Hepatocyte (in vitro differentiated cells): Measurements from ENCODE around the gene SLC25A30. TPM values are rescaled to one million over a fixed set of nuclear protein-coding genes. Genes with fewer than 3 reads are reported as not detected.
"Not testable (repeated sequence)": the region's sequence is repeated elsewhere in the genome, so short reads cannot be mapped to it uniquely, and the experiment has no call there.

Experiments used
- DNase-seq: peaks from one replicate; pipeline ENCODE4 v3.0.0-alpha.2; 2016; ENCODE audit warnings: low spot score
- H2AFZ ChIP-seq: fragments of 200-600 bp; sonication (generic); 2 replicates; pipeline ENCODE4 v1.6.0; 2016; ENCODE audit warnings: antibody characterized with exemption, mild to moderate bottlenecking
- H3K27ac ChIP-seq: fragments of 200-600 bp; sonication (generic); 2 replicates; pipeline ENCODE4 v1.5.1; 2016; ENCODE audit warnings: mild to moderate bottlenecking
- H3K27me3 ChIP-seq: fragments of 200-600 bp; sonication (generic); 2 replicates; pipeline ENCODE4 v1.6.1; 2016
- H3K36me3 ChIP-seq: fragments of 200-600 bp; sonication (generic); replicated peaks from 2 replicates; pipeline ENCODE4 v1.5.1; 2016; ENCODE audit warnings: low read depth; ENCODE audit not compliant: insufficient read depth
- H3K4me1 ChIP-seq: fragments of 200-600 bp; sonication (generic); 2 replicates; pipeline ENCODE4 v1.5.1; 2016; ENCODE audit warnings: mild to moderate bottlenecking, moderate library complexity; ENCODE audit not compliant: insufficient read depth
- H3K4me2 ChIP-seq: fragments of 200-600 bp; sonication (generic); 2 replicates; pipeline ENCODE4 v1.6.0; 2016
- H3K4me3 ChIP-seq: fragments of 200-600 bp; sonication (generic); 2 replicates; pipeline ENCODE4 v1.5.1; 2016; ENCODE audit warnings: mild to moderate bottlenecking
- H3K79me2 ChIP-seq: fragments of 200-600 bp; sonication (generic); 2 replicates; pipeline ENCODE4 v1.6.0; 2017; ENCODE audit warnings: mild to moderate bottlenecking
- H3K9me2 ChIP-seq: fragments of 200-600 bp; sonication (generic); replicated peaks from 2 replicates; pipeline ENCODE4 v1.6.0; 2017; ENCODE audit warnings: mild to moderate bottlenecking; ENCODE audit not compliant: insufficient read depth
- H3K9me3 ChIP-seq: fragments of 200-600 bp; sonication (generic); 2 replicates; pipeline ENCODE4 v1.5.1; 2016; ENCODE audit warnings: low read depth, mild to moderate bottlenecking
- H4K20me1 ChIP-seq: fragments of 200-600 bp; sonication (generic); 2 replicates; pipeline ENCODE4 v1.6.0; 2016; ENCODE audit warnings: mild to moderate bottlenecking; ENCODE audit not compliant: insufficient read depth, poor library complexity, severe bottlenecking
- CTCF ChIP-seq: fragments of 200-600 bp; sonication (generic); IDR thresholded peaks from 2 replicates; pipeline ENCODE4 v1.5.1; 2016; ENCODE audit warnings: antibody characterized with exemption, mild to moderate bottlenecking; ENCODE audit not compliant: poor library complexity
- EZH2 ChIP-seq: fragments of 200-600 bp; sonication (generic); IDR thresholded peaks from 2 replicates; pipeline ENCODE4 v1.6.1; 2016; ENCODE audit warnings: antibody characterized with exemption, mild to moderate bottlenecking, borderline replicate concordance
- EZH2phosphoT487 ChIP-seq: fragments of 200-600 bp; sonication (generic); IDR thresholded peaks from one replicate; pipeline ENCODE4 v1.6.1; 2018; ENCODE audit warnings: antibody characterized with exemption, mild to moderate bottlenecking, low read depth, moderate library complexity; ENCODE audit not compliant: unreplicated experiment, severe bottlenecking
- WGBS: methylation state at CpG from one replicate; pipeline ENCODE4 v1.1.6; 2016; ENCODE audit warnings: low lambda C conversion rate; ENCODE audit errors: missing lambda C conversion rate; 5-methylcytosine and 5-hydroxymethylcytosine counted together
- polyA plus RNA-seq: library from polyadenylated mRNA; unstranded; fragments of >200 nt; fragmentation: Nextera tagmentation; extraction: Ambion mirVana; gene quantifications from 2 replicates; pipeline ENCODE4 v1.2.1, GENCODE V29; 2016
- total RNA-seq: library from RNA; depleted of rRNA; stranded (reverse); fragments of >200 nt; gene quantifications from 2 replicates; pipeline ENCODE4 v1.2.3, GENCODE V29; 2014

Gene SLC25A30
- total and polyA plus RNA-seq, 2 experiments from 2014 or later: 2.8 to 13.3 TPM

DNA sequence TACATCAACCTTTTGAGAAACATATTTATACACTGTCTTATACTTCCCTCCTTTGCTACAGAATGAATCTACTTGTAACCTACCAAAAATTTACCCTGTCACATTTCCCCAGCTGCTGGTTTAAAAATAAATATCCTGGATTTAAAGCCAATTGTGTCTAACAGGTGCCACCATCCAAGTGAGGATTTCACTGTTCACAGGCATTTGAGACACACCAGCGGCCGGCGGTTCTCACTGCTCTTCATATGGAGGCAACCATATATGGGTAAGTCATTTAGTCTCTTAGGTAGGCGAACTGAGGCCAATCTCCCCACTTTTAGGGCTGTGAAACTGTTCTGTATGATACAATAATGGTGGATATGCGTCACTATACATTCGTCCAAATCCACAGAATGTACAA is 26.2 kb downstream of the SLC25A30 start:
- Histone ChIP-seq H3K27me3 (no peaks in the 10 kb centered on the region), H4K20me1 (no peaks in the 10 kb centered on the region), H3K9me2 (no peaks in the 10 kb centered on the region), H3K4me3 (no peak overlapping the region), H2AFZ (no peak overlapping the region), H3K4me1 (no peaks in the 10 kb centered on the region), H3K27ac (no peak overlapping the region), H3K79me2 (no peaks in the 10 kb centered on the region), H3K9me3 (no peaks in the 10 kb centered on the region), H3K4me2 (no peak overlapping the region), H3K36me3 (no peaks in the 10 kb centered on the region)
- 94% methylated on average over 6 of the region's 6 CpGs for WGBS
- no peak for DNase-seq
- TF ChIP-seq CTCF (no peak), EZH2phosphoT487 (no peak), EZH2 (no peak)

GRCh38 chr13:45391128-45391527 is 27.0 kb downstream of the SLC25A30 start:
- not testable (repeated sequence) for H3K4me1 ChIP-seq, H3K4me2 ChIP-seq, H3K36me3 ChIP-seq, H3K4me3 ChIP-seq, H3K9me2 ChIP-seq, H3K79me2 ChIP-seq, H3K27ac ChIP-seq, H3K9me3 ChIP-seq, H3K27me3 ChIP-seq, H2AFZ ChIP-seq, DNase-seq, H4K20me1 ChIP-seq
- 97% methylated on average over 29 of the region's 37 CpGs for WGBS

GRCh38 chr13:45390348-45390747 is 27.8 kb downstream of the SLC25A30 start:
- not testable (repeated sequence) for H4K20me1 ChIP-seq, H2AFZ ChIP-seq, H3K4me3 ChIP-seq, H3K9me3 ChIP-seq, H3K4me2 ChIP-seq, DNase-seq, H3K36me3 ChIP-seq, H3K9me2 ChIP-seq, H3K79me2 ChIP-seq, H3K27me3 ChIP-seq, H3K4me1 ChIP-seq, H3K27ac ChIP-seq
- WGBS: 86% methylated on average over 9 of the region's 9 CpGs

DNA sequence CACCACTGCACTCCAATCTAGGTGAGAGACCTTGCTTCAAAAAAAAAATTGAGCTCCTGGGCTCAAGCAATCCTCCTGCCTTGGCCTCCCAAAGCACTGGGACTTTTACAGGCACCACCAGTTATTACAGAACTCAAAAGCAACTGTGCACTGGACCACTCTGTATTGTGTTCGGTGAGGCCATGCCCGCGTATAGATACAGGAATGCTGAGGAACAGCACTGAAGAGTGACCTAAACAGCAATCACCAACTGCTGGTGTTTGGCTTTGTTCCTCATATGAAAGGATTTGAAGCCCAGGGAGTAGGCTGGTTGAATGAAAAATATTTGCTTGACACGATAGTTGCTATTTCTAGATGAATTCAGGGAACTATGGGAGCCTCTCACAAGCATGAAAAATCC is 29.5 kb downstream of the SLC25A30 start:
- no peaks in the 10 kb centered on the region for H3K27me3 ChIP-seq
- H3K4me1 ChIP-seq: no peaks in the 10 kb centered on the region
- TF ChIP-seq CTCF: no peak
- TF ChIP-seq EZH2: no peak
- TF ChIP-seq EZH2phosphoT487: no peak
- no peak overlapping the region for H3K27ac ChIP-seq
- WGBS: 97% methylated on average over 4 of the region's 4 CpGs
- no peaks in the 10 kb centered on the region for H3K36me3 ChIP-seq
- H3K4me3 ChIP-seq: no peak overlapping the region
- no peaks in the 10 kb centered on the region for H3K9me2 ChIP-seq
- H3K9me3 ChIP-seq: no peaks in the 10 kb centered on the region
- no peaks in the 10 kb centered on the region for H3K79me2 ChIP-seq
- H2AFZ ChIP-seq: no peak overlapping the region
- no peaks in the 10 kb centered on the region for H4K20me1 ChIP-seq
- no peak for DNase-seq
- H3K4me2 ChIP-seq: no peak overlapping the region

DNA sequence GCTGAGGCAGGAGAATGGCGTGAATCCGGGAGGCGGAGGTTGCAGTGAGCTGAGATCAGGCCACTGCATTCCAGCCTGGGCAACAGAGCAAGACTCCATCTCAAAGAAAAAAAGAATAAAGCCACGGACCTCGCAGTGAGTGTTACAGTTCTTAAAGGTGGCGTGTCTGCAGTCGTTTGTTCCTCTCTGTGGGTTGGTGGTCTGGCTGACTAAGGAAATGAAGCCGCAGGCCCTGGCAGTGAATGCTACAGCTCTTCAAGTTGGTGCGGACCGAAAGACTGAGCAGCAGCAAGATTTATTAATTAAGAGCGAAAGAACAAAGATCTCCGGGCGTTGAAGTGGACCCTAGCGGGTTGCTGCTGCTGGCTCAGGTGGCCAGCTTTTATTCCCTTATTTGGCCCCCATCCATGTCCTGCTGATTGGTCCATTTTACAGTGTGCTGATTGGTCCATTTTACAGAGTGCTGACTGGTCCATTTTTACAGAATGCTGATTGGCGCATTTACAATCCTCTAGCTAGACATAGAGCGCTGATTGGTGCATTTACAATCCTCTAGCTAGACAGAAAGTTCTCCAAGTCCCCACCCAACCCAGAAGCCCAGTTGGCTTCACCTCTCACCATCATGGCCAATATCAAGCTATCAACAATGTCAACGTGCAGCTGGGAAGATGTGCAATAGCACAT is 31.1 kb downstream of the SLC25A30 start:
- WGBS: 95% methylated on average over 17 of the region's 17 CpGs
- not testable (repeated sequence) for H3K4me2 ChIP-seq, H3K27ac ChIP-seq, H3K36me3 ChIP-seq, H2AFZ ChIP-seq, H3K79me2 ChIP-seq, H4K20me1 ChIP-seq, H3K9me2 ChIP-seq, H3K9me3 ChIP-seq, DNase-seq, H3K4me3 ChIP-seq, H3K4me1 ChIP-seq, H3K27me3 ChIP-seq
